CD4-positive, alpha-beta T cell (primary cell): ENCODE data around the gene CST7. TPM values are rescaled to one million over a fixed set of nuclear protein-coding genes. Genes with fewer than 3 reads are reported as not detected.

ENCODE experiments used
- ATAC-seq: fragments of 200-7000 bp; cut with Tn5 transposase; one replicate; pipeline ENCODE4 v1.10.0; 2022; ENCODE audit warnings: mild to moderate bottlenecking; ENCODE audit not compliant: poor library complexity
- CTCF ChIA-PET: fragments of 350-600 bp; sonication (Branson Sonifier 250); formaldehyde crosslinking; loops from one replicate; lab custom pipeline; 2021; ENCODE audit warnings: antibody characterized with exemption, inconsistent platforms; lab: Charles Lee
- POLR2A ChIA-PET: fragments of 350-600 bp; sonication (Branson Sonifier 250); formaldehyde crosslinking; loops from one replicate; lab custom pipeline; 2021; ENCODE audit warnings: antibody characterized with exemption, inconsistent platforms; lab: Charles Lee
- DNase-seq, 14 experiments: peaks; one replicate each; pipeline ENCODE4 v3.0.0-alpha.2; 2013 to 2020; ENCODE audit warnings: mixed read lengths in 2 of 14
- H3K27ac ChIP-seq, 2 donors: one replicate each; pipeline versions ENCODE4 v1.5.1 to v1.7.0; 2013; ENCODE audit warnings: low read length in 2 of 2, low read depth in 1 of 2, mild to moderate bottlenecking in 1 of 2
- H3K27me3 ChIP-seq, 2 experiments: 1 replicate in 1 of 2; 2 replicates in 1 of 2; pipeline versions ENCODE4 v1.6.1 to v1.7.0; 2013; ENCODE audit warnings: low read length in 2 of 2, control low read depth in 1 of 2, mild to moderate bottlenecking in 1 of 2, moderate library complexity in 1 of 2; ENCODE audit not compliant: insufficient read depth in 2 of 2, control insufficient read depth in 1 of 2
- H3K36me3 ChIP-seq: one replicate; pipeline ENCODE4 v1.6.1; 2013; ENCODE audit warnings: low read length, control low read depth; ENCODE audit not compliant: insufficient read depth
- H3K4me1 ChIP-seq: one replicate; pipeline ENCODE4 v1.6.1; 2013; ENCODE audit warnings: low read length, control low read depth; ENCODE audit not compliant: insufficient read depth
- H3K4me3 ChIP-seq: one replicate; pipeline ENCODE4 v1.5.1; 2013; ENCODE audit warnings: mild to moderate bottlenecking, low read length, moderate library complexity
- H3K9me3 ChIP-seq, 2 experiments: 1 replicate in 1 of 2; 2 replicates in 1 of 2; pipeline versions ENCODE4 v1.6.1 to v1.7.0; 2013; ENCODE audit warnings: low read length in 2 of 2, mild to moderate bottlenecking in 2 of 2, control low read depth in 1 of 2, moderate library complexity in 1 of 2; ENCODE audit not compliant: control insufficient read depth in 1 of 2, insufficient read depth in 1 of 2
- H3K27ac Mint-ChIP-seq: one replicate; pipeline ENCODE4 v1.8.0; 2020; ENCODE audit warnings: mixed read lengths
- H3K27me3 Mint-ChIP-seq: one replicate; pipeline ENCODE4 v1.8.0; 2021; ENCODE audit warnings: mixed read lengths
- H3K36me3 Mint-ChIP-seq: one replicate; pipeline ENCODE4 v1.8.0; 2021; ENCODE audit warnings: low read depth, mixed read lengths
- H3K4me1 Mint-ChIP-seq: one replicate; pipeline ENCODE4 v1.8.0; 2021; ENCODE audit warnings: low read depth, mixed read lengths
- H3K4me3 Mint-ChIP-seq: one replicate; pipeline ENCODE4 v1.8.0; 2020; ENCODE audit warnings: mild to moderate bottlenecking, mixed read lengths
- H3K9me3 Mint-ChIP-seq: one replicate; pipeline ENCODE4 v1.8.0; 2020; ENCODE audit warnings: mixed read lengths
- intact Hi-C, 2 experiments: fragments of 100-400 bp; cut with DNase I in 1 of 2; cut with micrococcal nuclease in 1 of 2; formaldehyde crosslinking; loops; one replicate each; pipeline versions ENCODE4 v1.15.1 to v1.9.0; 2023 to 2025; cut with DNase I, micrococcal nuclease
- total RNA-seq, 174 experiments: library from RNA in 2 of 174; stranded (reverse) in 2 of 174; gene quantifications; one replicate each; pipeline ENCODE4 v1.2.3 and lab custom pipeline; 2021 to 2026
- TF ChIP-seq, protein P1 (sequence below): fragments of 200-600 bp; IDR thresholded peaks from one replicate; pipeline ENCODE4 v1.8.0; 2022; ENCODE audit warnings: antibody characterized with exemption, mild to moderate bottlenecking

CST7 gene
- total RNA-seq, 2 experiments from 2014 or later = 3.2 to 4.4 TPM

GRCh38 chr20:24955045-24955444, 6.0 kb downstream of the CST7 start:
- peak; percentile 50 for ATAC-seq
- ChIA-PET CTCF (interaction anchor here (0.7 kb wide), 1 partner anchor 1018 kb away, joined by 4 read pairs; no protein-coding TSS in a partner anchor), POLR2A (interaction anchor here (1.0 kb wide), 1 partner anchor 23 kb away, joined by 4 read pairs; no protein-coding TSS in a partner anchor)
- Histone ChIP-seq H3K9me3 (no peaks in the 10 kb centered on the region), H3K27me3 (no peaks in the 10 kb centered on the region), H3K4me1 (peaks cover 66% of the 10 kb centered on the region), H3K36me3 (peaks cover 33% of the 10 kb centered on the region), H3K27ac (peak overlapping the region in 1 of 2 donors; percentile 31), H3K4me3 (no peak overlapping the region)
- Mint-ChIP-seq H3K9me3 (no peaks in the 10 kb centered on the region), H3K4me1 (peaks cover 11% of the 10 kb centered on the region), H3K4me3 (no peak overlapping the region), H3K27me3 (no peaks in the 10 kb centered on the region), H3K27ac (peak overlapping the region; percentile 80), H3K36me3 (peaks cover 24% of the 10 kb centered on the region)
- TF ChIP-seq, protein P1, sequence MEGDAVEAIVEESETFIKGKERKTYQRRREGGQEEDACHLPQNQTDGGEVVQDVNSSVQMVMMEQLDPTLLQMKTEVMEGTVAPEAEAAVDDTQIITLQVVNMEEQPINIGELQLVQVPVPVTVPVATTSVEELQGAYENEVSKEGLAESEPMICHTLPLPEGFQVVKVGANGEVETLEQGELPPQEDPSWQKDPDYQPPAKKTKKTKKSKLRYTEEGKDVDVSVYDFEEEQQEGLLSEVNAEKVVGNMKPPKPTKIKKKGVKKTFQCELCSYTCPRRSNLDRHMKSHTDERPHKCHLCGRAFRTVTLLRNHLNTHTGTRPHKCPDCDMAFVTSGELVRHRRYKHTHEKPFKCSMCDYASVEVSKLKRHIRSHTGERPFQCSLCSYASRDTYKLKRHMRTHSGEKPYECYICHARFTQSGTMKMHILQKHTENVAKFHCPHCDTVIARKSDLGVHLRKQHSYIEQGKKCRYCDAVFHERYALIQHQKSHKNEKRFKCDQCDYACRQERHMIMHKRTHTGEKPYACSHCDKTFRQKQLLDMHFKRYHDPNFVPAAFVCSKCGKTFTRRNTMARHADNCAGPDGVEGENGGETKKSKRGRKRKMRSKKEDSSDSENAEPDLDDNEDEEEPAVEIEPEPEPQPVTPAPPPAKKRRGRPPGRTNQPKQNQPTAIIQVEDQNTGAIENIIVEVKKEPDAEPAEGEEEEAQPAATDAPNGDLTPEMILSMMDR = no peak
- peak in 2 of 14 experiments; percentile 38 to 69 for DNase-seq
- intact Hi-C loops = no loop called here

GRCh38 chr20:24956001-24956841, 7.2 kb downstream of the CST7 start:
- Mint-ChIP-seq H3K9me3 (no peaks in the 10 kb centered on the region), H3K27me3 (no peaks in the 10 kb centered on the region), H3K36me3 (peaks cover 32% of the 10 kb centered on the region), H3K4me1 (peaks cover 11% of the 10 kb centered on the region), H3K4me3 (no peak overlapping the region), H3K27ac (peak overlapping the region; percentile 33)
- ChIA-PET CTCF (interaction anchor here (0.7 kb wide), 1 partner anchor 1019 kb away, joined by 4 read pairs; no protein-coding TSS in a partner anchor), POLR2A (no interaction called here)
- H3K4me1 ChIP-seq = peaks cover 64% of the 10 kb centered on the region
- DNase-seq = peak in 1 of 14 experiments; percentile 4
- H3K27ac ChIP-seq = no peak overlapping the region
- no peaks in the 10 kb centered on the region for H3K9me3 ChIP-seq
- intact Hi-C loops = no loop called here
- no peak overlapping the region for H3K4me3 ChIP-seq
- no peaks in the 10 kb centered on the region for H3K27me3 ChIP-seq
- peaks cover 42% of the 10 kb centered on the region for H3K36me3 ChIP-seq
- ATAC-seq = no peak
- TF ChIP-seq, protein P1 = no peak

DNA sequence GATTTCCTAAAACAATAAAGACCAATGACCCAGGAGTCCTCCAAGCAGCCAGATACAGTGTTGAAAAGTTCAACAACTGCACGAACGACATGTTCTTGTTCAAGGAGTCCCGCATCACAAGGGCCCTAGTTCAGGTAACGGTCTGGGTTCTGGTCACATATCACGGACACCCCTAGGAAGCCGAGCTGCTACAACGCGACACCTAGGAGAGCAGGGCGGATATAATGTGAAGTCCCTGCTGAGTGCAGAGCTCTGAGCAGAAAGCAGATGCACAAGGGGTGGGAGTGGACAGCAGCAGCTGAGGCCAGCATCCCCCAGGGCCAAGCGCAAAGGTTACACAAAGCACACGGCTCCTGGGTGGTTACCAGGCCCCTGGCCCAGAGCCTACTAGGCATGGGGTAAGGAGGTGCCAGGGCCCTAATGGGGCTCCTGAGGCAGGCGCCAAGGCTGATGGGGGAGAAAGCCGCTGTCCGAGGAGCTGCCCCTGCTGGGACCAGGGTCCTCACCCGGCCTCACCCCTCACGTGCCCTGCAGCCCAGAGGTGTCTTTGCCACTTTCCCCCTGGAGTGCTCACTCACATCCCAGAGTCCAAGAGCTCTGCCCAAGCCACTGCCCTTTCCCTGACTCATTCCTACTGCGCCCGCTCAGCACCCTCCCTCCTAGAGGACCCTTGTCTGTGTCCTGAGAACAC, 8.4 kb downstream of the CST7 start:
- peak in 2 of 14 experiments; percentile 7 to 23 for DNase-seq
- H3K4me1 ChIP-seq = peaks cover 62% of the 10 kb centered on the region
- peaks cover 11% of the 10 kb centered on the region for H3K4me1 Mint-ChIP-seq
- CTCF ChIA-PET = no interaction called here
- TF ChIP-seq, protein P1 = no peak
- POLR2A ChIA-PET = no interaction called here
- H3K4me3 ChIP-seq = no peak overlapping the region
- H3K27me3 Mint-ChIP-seq = no peaks in the 10 kb centered on the region
- ATAC-seq = no peak
- no peaks in the 10 kb centered on the region for H3K9me3 Mint-ChIP-seq
- peaks cover 53% of the 10 kb centered on the region for H3K36me3 ChIP-seq
- intact Hi-C loops = no loop called here
- no peak overlapping the region for H3K4me3 Mint-ChIP-seq
- H3K36me3 Mint-ChIP-seq = peaks cover 45% of the 10 kb centered on the region
- no peaks in the 10 kb centered on the region for H3K9me3 ChIP-seq
- no peak overlapping the region for H3K27ac ChIP-seq
- H3K27ac Mint-ChIP-seq = no peak overlapping the region
- H3K27me3 ChIP-seq = no peaks in the 10 kb centered on the region
